ENCODE results near the gene INPP5A.
"Not testable (repeated sequence)": the region's sequence is repeated elsewhere in the genome, so short reads cannot be mapped to it uniquely, and the experiment has no call there.

The INPP5A gene

DNA sequence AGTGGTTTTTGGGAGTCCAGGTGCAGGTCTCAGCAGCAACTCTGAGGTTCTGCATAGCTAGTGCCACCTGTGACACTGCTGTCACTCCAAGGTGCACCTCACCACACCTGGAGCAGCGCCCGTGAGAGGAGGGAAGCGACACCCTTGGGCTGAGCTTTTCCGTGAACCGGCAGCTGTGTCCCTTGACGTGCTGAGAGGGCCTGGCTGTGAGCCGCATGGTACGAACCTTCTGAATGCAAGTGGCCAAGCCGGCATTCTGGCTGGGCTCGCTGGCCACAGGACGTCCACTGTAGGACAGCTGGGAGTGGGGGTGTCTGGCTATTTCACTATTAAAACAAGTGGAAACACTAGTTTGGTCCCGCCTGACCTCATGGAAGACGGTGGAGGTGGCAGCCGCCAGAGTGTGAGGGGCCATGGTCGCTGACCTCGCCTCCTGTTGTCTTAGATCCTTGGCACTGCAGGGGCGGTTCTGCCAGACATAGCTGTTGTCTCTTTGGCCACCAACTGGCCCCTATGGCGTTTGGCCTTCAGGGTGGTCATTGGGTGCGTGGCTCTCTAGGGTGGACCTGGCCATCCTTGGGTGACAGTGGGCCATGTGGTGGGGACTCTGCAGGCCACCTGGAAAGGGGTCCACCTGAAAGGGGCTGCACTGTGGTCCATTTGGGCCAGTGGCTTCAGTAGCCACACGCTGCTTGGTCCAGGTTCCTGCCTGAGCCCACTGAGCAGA is 12.9 kb downstream of the INPP5A start:
- DNase-seq, result no peak

DNA sequence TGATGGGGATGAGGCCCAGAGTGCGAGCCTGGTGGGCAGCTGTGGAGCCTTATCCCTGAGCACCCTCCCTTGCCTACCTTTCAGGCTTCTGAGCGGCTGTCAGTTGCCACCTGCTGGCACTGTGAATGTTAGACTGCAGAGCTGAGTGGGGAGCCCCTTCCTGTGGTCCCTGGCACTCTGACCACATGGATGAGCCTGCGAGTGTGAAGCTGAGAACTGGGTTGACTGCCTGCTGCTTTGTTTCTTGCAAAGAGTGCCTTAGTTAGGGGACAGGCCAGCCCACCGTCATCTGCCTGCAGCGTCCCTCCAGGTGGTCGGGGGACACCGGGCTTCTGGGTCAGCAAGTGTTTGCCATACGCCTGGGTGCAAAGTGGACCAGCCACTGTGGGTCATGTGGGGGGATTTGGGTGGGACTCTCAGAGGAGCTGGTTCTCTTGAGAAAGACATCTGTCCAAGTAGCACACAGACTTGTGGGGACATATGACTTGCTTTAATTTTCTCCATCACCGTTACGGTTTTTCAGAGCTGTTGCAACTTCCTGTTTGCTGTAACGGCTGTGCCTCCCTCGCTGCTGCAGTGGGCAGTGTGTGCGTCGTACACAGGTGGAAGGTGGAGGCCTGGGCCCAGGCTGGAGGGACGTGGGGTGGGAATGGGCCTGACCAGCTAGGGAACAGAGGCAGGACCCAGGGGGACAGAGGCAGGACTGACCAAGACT is 13.7 kb downstream of the INPP5A start:
- no peak for DNase-seq

DNA sequence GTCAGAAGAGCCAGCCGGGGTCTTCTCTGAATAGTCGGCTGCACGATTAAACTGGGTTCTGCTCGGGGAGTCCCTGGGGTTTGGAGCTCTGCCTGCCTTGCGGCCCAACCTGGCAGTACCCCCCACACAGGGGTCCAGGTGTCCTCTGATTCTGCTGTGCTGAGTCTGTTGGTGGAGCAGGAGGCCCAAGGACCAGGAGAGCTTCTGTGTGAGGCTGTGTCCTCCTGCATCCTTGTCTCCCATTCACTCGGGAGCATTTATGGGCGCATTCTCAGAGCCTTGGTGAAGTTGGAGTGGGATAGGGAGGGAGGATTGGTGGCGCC is 14.2 kb downstream of the INPP5A start:
- DNase-seq, result no peak

DNA sequence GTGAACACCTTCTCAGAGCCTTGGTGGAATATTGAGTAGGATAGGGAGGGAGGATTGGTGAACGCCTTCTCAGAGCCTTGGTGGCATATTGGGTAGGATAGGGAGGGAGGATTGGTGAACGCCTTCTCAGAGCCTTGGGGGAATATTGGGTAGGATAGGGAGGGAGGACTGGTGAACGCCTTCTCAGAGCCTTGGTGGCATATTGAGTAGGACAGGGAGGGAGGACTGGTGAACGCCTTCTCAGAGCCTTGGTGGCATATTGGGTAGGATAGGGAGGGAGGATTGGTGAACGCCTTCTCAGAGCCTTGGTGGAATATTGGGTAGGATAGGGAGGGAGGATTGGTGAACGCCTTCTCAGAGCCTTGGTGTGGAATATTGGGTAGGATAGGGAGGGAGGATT is 15.0 kb downstream of the INPP5A start:
- not testable (repeated sequence) for DNase-seq

DNA sequence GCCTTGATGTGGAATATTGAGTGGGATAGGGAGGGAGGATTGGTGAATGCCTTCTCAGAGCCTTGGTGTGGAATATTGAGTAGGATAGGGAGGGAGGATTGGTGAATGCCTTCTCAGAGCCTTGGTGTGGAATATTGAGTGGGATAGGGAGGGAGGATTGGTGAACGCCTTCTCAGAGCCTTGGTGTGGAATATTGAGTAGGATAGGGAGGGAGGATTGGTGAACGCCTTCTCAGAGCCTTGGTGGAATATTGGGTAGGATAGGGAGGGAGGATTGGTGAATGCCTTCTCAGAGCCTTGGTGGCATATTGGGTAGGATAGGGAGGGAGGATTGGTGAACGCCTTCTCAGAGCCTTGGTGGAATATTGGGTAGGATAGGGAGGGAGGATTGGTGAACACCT is 16.0 kb downstream of the INPP5A start:
- not testable (repeated sequence) for DNase-seq

DNA sequence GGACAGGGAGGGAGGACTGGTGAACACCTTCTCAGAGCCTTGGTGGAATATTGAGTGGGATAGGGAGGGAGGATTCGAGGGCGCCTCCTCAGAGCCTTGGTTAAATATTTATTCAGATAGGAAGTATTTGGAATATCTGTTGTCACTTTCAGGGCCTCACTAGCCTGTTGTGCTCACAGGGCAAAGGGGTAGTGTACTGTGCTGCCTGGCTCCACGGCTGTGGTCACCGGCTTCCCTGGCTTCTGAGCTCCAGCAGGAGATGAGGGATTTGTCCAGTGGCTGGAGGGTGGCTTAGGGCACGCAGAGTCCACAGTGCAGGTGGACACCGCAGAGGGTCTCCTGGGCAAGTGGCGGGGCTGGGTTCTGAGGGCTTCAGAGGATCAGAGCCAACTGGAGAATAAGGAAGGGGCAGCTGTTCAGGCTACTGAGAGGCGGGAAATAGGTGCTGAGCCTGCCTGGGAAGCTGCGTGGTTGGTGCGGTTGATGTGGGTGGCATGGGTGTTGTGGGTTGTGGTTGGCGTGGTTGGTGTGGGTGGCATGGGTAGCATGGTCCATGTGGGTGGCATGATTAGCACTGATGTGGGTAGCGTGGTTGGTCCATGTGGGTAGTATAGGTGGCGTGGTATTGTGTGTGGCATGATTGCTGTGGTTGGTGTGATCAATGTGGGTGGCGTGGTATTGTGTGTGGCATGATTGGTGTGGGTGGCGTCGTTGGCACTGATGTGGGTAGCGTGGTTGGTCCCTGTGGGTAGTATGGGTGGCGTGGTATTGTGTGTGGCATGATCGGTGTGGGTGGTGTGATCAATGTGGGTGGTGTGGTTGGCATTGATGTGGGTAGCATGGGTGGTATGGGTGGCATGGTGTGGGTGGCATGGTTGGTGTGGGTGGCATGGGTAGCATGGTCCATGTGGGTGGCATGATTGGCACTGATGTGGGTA is 16.7 kb downstream of the INPP5A start:
- DNase-seq, result no peak

DNA sequence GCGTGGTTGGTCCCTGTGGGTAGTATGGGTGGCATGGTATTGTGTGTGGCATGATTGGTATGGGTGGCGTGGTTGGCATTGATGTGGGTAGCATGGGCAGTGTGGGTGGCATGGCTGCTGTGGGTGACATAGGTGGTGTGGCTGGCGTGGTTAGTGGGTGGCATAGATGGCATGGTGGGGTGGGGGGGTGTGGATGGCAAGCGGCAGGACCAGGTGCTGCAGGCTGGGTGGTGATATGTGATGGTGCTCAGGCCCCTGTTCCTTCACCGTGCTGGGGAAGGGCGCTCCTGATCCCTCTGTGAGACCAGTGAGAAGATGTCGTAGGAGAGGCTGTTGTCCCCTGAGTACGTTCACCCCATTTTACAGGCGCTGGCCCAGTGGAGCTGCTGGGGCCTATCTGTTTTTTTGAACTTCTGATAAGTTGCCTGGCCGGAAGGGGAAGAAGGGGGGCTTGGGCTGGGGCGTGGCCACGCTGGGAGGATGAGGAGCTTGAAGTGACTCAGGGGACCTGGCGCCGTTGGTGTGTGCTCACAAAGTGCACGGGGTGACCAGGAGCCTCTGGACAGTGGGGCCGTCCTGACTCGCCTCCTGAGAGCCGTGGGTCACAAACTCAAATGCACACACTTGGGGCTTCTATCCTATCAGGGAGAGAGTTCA is 17.5 kb downstream of the INPP5A start:
- no peak for DNase-seq

DNA sequence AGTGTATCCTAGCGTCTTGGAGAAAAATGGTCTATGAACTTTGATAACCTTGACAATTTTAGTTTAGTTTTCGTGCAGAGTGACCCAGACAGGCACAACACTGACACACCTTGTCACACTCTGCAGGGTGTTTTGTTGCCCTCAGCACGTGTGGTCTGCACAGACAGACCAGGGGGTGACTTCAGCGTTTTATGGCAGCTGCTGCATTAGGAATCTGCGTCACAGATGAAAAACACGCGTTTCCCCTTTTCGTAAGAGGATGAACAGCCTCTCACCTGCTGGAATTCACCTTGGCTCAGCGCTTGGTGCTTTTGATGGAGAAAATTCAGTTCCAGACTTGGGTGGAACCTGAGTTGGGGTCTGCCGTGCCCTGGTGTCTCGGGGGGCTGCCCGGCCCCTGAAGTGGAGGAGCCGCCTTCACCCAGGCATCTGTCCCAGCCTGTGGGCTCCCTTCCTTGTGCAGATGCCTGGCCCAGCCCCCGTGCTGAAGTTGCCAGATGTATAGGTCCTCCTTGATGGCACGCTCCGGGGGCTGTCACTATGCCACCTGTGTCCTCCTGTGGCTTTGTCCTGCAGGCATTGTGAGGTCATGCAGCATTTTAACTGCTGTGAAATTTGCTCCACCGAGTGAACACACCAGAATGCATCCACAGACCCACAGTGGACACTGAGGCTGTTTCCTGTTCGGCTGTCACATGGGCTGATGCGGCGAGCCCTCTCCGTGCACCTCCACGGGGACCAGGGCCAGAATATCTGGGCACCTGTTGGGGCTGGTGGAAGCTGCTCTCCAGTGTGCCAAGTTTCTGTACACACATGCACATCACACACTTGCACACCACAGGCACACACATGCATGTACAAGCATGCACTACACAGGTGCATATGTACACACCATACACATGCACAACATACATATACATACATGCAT is 18.3 kb downstream of the INPP5A start:
- DNase-seq, result no peak

DNA sequence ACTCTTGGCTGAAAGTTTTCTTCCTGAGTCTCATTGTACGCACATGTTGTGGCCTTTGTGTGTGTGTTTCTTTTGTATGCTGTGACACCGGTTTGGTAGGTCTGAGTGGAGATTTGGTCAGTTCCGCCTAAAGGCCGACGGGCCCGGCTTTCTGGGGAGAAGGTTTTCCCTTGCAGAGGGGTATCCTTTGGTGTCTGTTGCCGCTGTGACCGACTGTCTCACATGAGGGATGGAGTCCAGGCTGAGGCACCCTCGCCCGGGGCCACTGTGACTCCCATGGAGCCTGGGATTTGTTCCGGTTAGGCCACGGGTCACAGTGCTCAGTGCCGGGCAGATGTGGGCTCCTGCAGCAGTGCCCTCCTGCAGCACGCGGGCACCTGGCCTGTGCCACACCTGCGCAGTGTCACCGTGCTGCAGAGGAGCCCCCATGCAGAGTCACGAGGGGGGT is 19.4 kb downstream of the INPP5A start:
- no peak for DNase-seq

DNA sequence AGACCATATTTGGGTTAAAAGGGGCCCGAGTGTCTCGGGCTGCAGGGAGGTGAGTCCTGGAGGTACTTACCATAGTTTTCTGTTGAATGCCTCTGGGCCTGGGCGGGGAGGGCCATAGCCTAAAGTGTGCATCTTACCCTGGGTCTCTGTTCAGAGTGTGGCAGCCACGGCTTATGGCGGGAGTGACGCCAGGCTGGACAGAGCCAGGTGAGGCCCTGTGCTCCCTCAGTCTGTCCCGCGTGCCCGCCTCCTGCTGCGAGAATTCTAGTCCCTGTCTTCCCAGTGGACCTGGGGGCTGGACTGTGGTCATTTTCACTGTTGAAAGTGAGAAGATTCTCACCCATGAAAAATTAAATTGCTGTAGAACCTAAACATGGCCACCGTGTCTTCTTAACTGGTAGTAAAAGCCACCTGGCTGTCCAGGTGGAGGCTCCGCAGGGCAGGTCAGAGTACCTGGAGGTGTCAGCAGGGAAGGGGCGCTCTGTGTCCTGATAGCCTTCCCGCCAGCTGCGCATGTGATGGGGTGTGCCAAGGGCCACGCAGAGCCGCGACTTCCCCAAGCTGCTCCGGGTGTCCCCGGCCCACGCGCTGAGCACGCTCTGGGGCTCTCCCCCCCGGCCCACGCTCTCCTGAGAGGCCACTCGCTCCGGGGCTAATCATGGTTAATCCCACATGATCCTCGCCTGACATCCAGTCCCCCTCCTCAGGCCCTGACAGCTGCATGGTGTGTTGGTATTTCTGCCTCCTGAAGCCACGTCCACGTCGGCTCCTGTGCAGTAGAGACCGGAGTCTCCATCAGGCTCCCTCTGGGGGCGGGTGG is 20.3 kb downstream of the INPP5A start:
- no peak for DNase-seq

DNA sequence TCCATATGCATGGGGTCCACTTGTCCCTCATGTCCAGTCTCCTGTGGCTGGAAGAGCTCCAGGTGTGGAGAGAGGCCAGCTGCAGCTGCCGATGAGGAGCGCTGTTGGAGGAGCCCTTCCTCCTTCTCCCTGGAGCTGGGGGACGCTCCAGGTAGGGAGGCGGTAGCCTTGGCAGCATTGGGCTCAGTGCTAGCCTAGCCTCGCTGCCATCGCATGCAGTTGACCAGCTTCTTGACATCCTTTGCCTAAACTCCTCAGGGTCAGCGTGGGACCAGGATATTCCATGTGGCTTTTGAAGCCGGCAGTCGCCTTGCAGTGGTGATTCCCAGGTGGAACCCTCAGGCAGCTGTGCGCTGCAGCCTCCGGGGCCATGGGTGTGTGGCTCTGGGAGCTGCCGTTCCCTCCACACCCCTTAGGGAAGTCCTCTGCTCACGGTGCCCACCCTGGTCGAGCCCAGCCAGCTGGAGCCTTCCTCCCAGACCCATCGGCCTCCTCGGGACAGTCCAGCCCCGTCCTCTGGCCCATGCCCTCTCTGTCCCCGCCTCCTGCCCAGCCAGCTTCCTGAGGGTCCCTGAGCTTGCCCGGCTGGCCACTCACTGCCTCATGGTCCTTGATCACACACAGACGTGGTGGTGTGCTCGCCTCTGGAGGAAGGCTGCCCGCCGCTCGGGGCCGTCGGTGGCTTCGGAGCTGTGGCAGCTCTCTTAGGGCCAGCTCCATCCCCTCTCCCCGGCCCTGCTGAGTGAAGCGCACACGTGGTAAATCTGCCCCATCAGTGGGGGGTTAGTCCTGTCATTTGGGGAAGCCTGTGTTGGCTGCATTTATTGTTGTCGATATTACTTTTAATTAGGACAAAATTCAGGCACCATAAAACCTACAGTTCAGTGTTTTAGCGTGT is 21.2 kb downstream of the INPP5A start:
- DNase-seq, result no peak

DNA sequence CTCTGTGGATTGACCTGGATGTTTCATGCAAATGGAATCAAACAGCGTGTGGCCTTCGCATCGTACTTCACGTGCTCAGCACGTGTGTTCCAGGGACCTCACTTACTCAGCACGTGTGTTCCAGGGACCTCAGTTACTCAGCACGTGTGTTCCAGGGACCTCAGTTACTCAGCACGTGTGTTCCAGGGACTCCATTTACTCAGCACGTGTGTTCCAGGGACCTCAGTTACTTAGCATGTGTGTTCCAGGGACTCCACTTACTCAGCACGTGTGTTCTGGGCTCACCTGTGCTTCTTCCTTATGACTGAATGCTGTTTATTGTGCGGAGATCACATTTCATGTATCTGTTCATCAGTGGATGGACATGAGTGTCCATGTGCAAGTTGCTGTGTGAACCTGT is 22.0 kb downstream of the INPP5A start:
- DNase-seq, result no peak

DNA sequence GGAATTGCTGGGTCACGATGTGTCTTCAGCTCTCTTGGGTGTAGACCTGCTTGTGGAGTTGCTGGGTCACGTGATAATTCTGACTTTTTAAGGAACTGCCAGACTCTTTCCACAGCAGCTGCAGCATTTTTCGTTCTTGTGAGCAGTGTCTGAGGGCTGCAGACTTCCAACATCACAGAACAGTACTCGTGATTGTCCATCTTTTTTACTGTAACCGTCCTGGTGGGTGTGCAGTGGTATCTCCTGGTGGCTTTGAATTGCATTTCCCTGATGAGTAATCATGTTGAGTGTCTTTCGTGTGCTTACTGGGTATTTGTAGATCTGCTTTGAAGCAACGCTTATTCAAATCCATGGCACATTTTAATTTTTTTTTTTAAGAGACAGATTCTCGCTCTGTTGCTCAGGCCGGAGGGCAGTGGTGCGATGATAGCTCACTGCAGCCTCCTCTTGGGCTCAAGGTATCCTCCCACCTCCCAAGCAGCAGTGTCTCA is 22.7 kb downstream of the INPP5A start:
- no peak for DNase-seq

DNA sequence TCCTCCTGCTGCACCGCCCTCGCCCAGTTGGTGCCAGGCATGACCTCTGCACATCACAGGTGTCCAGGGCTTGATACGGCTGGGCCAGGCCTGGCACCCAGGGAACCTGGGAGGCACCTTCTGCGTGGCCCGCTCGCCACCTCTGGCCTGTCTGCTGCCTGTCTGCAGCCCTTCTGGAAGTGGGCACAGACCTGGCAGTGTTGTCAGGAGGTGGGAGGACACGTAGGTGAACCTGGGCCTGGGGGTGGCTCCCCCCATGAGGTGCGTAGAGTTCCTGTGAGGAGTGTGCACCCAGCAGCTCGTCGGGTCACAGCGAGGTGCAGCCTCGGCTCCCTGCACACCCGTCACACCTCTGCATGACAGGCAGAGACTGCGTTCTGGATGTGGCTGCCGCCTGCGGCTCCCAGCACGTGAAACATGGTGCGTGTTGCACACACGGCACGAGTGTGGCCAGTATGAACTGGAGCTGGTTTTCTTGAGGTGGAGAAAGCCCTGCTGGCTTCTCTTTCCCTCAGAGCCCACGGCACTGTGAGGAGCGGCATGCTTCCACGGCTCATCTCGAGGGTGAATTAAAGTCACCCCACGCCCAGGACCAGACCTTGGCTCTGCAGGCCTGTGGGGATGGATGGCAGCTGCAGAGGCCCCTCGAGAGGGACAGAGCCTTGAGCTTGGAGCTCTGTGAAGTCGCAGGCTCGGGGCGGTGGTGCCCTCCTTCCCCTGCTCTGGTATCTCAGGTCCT is 24.8 kb downstream of the INPP5A start:
- no peak for DNase-seq

DNA sequence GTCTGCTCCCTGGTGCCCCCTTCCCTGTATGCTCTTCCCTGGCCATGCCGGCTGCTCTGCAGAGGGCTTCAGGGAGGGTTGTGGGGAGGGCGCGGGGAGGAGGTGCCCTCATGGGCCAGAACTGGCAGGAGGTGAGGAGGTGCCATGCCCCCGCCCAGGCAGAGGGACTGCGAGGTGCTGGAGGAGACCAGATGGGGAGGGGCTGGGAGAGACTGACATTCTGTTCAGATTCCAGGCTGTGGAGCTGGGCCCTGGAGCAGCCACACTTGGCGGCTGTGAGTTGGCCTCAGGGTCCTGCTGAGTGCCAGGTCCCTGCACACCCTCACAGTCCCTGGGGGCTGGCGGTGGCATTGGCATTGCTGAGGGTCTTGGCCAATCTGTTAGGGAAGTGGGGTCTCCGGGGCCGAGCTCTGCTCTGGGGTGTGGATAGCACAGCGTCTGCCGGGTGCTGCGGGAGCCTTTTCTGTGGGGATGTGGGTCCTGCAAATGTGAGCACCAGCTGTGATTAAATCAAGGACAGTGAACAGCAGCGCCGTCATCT is 25.4 kb downstream of the INPP5A start:
- no peak for DNase-seq

DNA sequence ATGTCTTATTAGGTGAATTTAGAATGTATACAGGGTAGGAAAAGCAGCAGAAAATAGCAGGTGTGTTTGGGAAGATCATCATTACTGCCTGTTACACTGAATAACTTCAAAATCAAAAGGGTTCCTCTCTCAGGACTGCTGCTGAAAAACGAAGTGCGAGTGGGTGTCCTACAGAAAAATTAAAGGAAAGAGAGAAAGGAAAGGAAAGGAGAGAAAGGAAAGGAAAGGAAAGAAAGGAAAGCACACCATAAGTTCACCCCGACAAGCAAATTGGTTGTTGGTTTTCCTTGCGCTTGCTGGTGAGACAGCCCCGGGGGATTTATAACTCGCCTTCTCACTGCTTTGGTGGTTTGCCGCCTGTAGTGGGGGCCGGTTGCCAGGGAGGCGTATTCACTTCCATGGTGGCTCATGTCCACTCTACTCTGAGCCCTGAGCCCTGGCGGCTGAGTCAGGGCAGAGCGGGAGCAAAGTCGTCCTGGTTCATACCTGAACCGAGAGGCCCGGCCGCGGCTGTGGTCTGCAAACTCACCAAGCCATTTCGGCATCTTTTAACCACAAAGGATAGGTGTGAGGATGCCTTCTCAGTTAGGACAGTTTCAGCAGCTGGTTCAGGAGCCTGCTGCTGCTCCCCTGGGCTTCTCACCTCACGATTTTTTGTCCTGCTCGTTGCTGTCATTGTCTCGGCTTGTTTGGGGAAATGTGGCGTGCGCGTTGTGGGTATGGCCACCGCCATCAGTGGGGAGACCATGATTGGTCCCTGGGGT is 26.1 kb downstream of the INPP5A start:
- DNase-seq, result no peak

DNA sequence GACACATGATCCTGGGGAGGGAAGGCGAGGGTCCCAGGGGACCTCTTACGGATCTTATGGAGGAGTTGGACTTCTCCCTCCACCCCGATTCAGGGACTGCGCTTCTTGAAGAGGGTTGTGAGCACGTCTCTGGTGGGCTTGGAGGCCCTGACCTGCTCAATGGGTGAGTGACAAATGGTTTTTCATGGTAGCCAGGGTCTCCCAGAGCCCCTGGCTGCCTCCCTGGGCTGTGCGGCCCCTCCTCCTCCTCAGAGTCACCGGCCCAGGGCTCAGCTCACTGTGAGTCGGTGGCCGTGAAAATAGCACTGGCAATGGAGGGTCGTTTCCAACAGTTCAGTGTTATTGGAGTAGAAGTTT is 26.6 kb downstream of the INPP5A start:
- no peak for DNase-seq

DNA sequence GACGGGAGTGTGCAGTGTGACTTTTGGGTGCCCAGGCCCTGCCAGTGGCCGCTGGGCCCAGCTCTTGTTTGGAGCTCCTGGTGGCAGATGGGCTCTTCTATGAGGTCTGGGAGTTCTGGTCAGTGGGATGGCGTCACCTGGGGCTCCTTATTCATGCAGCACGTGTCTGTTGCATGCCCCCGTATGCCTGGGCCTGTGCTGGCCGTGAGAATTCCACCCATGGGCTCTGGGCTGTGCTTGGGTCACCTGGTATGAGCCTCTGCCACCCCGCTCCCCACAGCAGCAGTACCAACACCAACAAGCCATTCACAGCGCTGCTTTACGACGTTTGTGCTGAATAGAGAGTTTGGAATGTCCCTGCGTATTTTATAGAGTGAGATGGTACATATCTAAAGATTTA is 27.1 kb downstream of the INPP5A start:
- no peak for DNase-seq
